Measurements from ENCODE around the gene SHISA9. TPM values are rescaled to one million over a fixed set of nuclear protein-coding genes. Genes with fewer than 3 reads are reported as not detected.

SHISA9 gene
- total RNA-seq, 4 donors from 2014 or later: 2.0 to 6.3 (median 3.5) TPM

- WGBS, 2 donors: 87 to 88% methylated on average over 7 of the region's 7 CpGs
- Histone ChIP-seq H3K27me3 (no peaks in the 10 kb centered on the region), H3K9me3 (peaks cover 0 to 13% (median 0%) of the 10 kb centered on the region in 4 donors), H3K27ac (no peak overlapping the region), H3K4me1 (no peaks in the 10 kb centered on the region), H3K4me3 (no peak overlapping the region), H3K36me3 (no peaks in the 10 kb centered on the region)
- DNase-seq (ENCODE audit: low spot score in 2 of 2): no peak
- no peak for TF ChIP-seq POLR2A (IDR thresholded peaks at IDR 0.05)
- TF ChIP-seq CTCF (IDR thresholded peaks at IDR 0.05): no peak
- no peak for TF ChIP-seq EP300 (IDR thresholded peaks at IDR 0.05)
These were observed 166.2 kb downstream of the SHISA9 start for GRCh38 chr16:13067648-13068047.

- no peaks in the 10 kb centered on the region for H3K36me3 ChIP-seq
- no peak for DNase-seq (ENCODE audit: low spot score in 2 of 2)
- peaks cover 0 to 13% (median 0%) of the 10 kb centered on the region in 4 donors for H3K9me3 ChIP-seq
- no peaks in the 10 kb centered on the region for H3K27me3 ChIP-seq
- no peak overlapping the region for H3K4me3 ChIP-seq
- 98% methylated on average over 8 of the region's 8 CpGs for WGBS, 2 donors
- TF ChIP-seq EP300 (IDR thresholded peaks at IDR 0.05): no peak
- TF ChIP-seq CTCF (IDR thresholded peaks at IDR 0.05): no peak
- no peak for TF ChIP-seq POLR2A (IDR thresholded peaks at IDR 0.05)
- no peak overlapping the region for H3K27ac ChIP-seq
- H3K4me1 ChIP-seq: no peaks in the 10 kb centered on the region
These were observed 167.7 kb downstream of the SHISA9 start for GRCh38 chr16:13068912-13069583.

GRCh38 chr16:13070268-13070667 lies 168.9 kb downstream of the SHISA9 start:
- TF ChIP-seq CTCF (IDR thresholded peaks at IDR 0.05) (no peak), EP300 (IDR thresholded peaks at IDR 0.05) (no peak), POLR2A (IDR thresholded peaks at IDR 0.05) (no peak)

GRCh38 chr16:13076878-13077277 lies 175.5 kb downstream of the SHISA9 start:
- Histone ChIP-seq H3K36me3 (no peaks in the 10 kb centered on the region), H3K27ac (no peak overlapping the region), H3K9me3 (no peaks in the 10 kb centered on the region), H3K27me3 (no peaks in the 10 kb centered on the region), H3K4me1 (no peaks in the 10 kb centered on the region), H3K4me3 (no peak overlapping the region)
- no peak for DNase-seq (ENCODE audit: low spot score in 2 of 2)
- WGBS, 2 donors: 69 to 70% methylated on average over 6 of the region's 6 CpGs
- TF ChIP-seq CTCF (IDR thresholded peaks at IDR 0.05) (no peak), POLR2A (IDR thresholded peaks at IDR 0.05) (no peak), EP300 (IDR thresholded peaks at IDR 0.05) (no peak)

More at GRCh38 chr16:13070268-13070667, 168.9 kb downstream of the SHISA9 start:
- peaks cover 0 to 13% (median 0%) of the 10 kb centered on the region in 4 donors for H3K9me3 ChIP-seq
- H3K4me3 ChIP-seq: no peak overlapping the region
- 9% methylated on average over 9 of the region's 9 CpGs for WGBS, 2 donors
- no peaks in the 10 kb centered on the region for H3K27me3 ChIP-seq
- no peaks in the 10 kb centered on the region for H3K36me3 ChIP-seq
- H3K27ac ChIP-seq: no peak overlapping the region
- DNase-seq (ENCODE audit: low spot score in 2 of 2): no peak
- no peaks in the 10 kb centered on the region for H3K4me1 ChIP-seq

GRCh38 chr16:13077816-13078215 lies 176.4 kb downstream of the SHISA9 start:
- H3K9me3 ChIP-seq: no peaks in the 10 kb centered on the region
- H3K4me3 ChIP-seq: no peak overlapping the region
- H3K27ac ChIP-seq: no peak overlapping the region
- no peaks in the 10 kb centered on the region for H3K36me3 ChIP-seq
- H3K27me3 ChIP-seq: no peaks in the 10 kb centered on the region
- H3K4me1 ChIP-seq: no peaks in the 10 kb centered on the region
- 85 to 87% methylated on average over 1 of the region's 1 CpG for WGBS, 2 donors
- TF ChIP-seq CTCF (IDR thresholded peaks at IDR 0.05) (no peak), EP300 (IDR thresholded peaks at IDR 0.05) (no peak), POLR2A (IDR thresholded peaks at IDR 0.05) (no peak)
- DNase-seq (ENCODE audit: low spot score in 2 of 2): no peak
